ENCODE measurements around the gene MKI67.

The MKI67 gene

DNA sequence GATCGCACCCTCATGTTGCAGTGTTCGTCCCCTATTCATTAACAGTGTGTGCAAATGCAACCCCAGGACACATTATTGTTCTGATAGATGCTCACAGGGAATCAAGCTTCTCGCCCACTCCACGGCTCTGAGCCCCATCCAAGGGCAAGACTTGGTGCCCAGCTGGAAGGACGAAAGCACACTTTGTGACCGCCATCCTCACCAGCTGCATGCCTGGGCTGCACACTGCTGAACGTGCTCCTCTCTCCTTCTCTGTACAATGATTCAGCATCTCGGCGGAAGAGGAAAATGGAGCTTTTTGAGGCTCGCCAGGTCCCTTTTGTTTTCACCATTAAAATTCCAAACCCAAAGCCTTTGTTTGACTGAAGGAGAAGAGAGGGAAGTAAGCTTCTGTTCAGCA, 41.9 kb downstream of the MKI67 start:
- DNase-seq (ENCODE audit: low read depth in 2 of 2): no peak

DNA sequence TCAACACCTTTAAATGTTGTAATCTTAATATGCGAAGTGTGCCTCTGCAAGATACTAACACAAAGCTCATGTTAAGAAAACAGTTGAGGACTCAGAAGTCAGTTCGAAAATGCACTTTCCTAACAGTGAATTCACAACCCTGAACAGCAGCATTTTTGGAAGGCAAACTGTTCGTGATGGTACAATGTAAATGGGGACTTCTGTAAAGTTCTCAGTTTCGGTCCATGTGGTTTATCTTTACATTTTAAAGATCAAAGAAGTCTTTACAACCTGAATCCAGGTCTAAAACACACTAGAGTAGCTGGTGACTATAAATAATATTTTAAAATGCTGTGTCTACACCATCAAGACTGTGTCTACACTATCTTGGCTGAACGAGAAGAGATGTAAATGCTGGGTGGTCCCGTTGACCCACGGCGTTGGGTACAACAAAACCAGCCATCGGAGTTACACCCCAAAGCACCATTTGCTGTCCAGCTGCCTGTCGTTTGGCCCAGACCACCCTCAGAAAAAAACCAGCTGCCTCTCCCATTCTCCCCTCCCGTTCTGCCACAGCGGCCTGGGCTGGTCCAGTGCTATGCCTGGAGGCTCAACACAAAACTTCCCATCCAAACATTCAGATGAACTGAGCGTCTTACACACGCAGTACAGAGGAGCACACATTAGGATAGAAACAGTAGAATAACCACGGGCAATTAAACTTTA, 42.9 kb downstream of the MKI67 start:
- no peak for DNase-seq (ENCODE audit: low read depth in 2 of 2)

DNA sequence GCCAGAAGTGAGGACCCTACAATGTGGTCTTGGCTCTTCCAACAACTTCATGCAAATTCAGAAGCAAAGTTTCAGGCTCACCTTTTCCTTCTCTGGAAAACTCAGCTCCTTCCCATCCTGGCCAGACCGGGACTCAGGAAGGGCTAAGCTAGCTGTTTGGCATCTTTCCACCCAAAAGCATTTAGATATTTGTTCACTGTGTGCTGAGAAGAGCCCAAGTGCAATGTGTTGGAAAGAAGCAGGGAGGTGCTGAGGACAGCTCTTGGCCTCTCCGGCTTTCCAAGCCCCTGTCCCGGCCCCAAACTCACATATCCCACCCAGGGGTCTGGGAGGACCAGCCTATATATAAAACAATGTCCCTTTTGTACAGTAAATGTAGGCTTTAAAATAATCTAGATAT, 44.5 kb downstream of the MKI67 start:
- no peak for DNase-seq (ENCODE audit: low read depth in 2 of 2)

DNA sequence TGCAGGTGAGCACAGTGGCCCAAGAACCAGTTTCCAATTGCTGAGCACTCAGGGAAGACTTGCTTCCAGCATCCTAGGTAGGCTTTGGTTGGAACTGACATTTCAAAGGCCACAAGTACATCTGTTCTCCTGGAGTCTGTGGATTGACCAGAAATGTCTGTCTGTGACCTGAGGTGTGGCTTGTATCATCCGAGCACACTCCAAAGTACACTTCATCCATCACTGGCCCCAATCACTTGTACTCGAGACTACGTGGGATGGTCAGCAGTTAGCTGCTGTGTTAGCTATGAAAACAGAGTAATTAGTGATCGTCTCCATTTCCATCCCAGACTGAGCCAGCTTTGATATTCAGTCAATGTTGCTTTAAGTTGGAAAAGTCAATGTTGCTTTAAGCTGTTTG, 45.0 kb downstream of the MKI67 start:
- no peak for DNase-seq (ENCODE audit: low read depth in 2 of 2)

DNA sequence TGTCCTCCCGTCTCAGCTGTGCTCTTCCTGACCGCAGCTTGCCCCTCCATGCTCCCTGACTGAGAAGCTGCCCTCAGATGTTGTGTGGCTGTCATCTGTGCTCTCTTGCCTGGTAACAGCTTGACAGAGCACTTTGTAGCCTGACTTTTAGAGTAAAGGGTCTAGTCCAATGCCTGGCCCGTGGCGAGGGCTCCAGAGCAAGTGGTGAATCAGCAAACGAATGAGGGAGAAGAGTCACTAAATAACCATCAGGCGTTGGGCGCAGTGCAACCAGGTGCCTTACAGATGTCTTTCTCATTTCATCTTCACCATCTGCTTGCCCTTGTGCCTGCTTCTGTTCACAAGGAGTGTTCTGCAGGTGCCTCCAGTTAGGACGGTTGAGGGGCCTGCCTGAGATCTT, 45.6 kb downstream of the MKI67 start:
- no peak for DNase-seq (ENCODE audit: low read depth in 2 of 2)

DNA sequence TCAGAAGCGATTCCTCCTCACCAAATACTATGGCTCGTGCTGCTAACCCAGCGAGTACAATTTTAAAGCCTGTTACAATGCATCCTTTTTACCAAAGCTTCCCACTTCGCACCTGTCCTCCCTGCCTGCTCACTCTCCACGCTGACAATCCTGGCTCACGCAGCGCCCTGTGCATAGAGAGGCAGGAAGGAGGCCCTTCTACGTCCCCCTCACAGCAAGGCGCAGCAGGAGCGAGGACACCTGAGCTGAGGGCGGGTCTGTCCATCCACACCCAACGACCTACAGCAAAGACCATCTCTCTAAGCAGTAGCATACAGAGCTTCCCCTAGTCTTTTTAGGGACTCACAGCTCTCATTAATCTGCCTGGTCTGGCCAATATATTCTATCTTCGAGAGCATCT, 46.0 kb downstream of the MKI67 start:
- no peak for DNase-seq (ENCODE audit: low read depth in 2 of 2)

DNA sequence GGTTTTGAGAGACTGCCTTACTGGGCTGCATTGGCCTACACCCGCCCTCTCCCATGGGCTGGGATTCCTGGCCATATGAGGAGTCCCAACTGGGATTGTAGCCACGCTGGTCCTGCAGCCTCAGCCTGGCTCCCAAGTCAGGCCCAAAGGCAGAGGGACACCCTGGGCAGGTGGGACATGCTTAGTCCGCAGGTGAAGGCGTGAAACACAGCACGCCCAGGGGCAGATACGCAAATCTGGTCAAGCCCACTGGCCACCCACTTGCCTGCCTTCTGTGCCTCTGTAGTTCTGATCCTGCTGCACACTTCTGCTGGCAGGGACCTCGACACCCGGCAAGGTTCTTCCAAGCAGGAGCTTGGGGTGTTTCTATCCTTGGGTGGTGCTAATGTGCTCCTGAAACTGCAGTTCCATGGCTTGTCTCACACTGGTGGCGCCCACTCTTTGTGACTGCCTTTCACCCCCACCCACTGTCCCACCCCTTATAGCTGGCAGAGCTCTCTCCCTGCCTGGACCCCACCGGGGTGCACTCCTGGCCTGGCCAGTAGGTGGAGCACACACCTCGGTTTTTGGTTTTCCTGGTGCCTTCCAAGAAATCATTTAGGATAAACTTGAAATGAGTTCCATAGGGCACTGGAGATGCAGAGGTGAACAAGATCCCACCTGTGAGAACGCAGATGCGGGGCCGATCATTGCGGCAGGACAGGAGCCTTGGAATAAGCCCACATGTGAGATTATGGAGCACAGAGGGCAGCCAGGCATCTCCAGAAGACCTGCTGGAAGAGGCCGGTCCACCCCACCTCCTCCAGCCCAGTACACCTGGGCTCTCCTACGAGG, 47.9 kb downstream of the MKI67 start:
- no peak for DNase-seq (ENCODE audit: low read depth in 2 of 2)

DNA sequence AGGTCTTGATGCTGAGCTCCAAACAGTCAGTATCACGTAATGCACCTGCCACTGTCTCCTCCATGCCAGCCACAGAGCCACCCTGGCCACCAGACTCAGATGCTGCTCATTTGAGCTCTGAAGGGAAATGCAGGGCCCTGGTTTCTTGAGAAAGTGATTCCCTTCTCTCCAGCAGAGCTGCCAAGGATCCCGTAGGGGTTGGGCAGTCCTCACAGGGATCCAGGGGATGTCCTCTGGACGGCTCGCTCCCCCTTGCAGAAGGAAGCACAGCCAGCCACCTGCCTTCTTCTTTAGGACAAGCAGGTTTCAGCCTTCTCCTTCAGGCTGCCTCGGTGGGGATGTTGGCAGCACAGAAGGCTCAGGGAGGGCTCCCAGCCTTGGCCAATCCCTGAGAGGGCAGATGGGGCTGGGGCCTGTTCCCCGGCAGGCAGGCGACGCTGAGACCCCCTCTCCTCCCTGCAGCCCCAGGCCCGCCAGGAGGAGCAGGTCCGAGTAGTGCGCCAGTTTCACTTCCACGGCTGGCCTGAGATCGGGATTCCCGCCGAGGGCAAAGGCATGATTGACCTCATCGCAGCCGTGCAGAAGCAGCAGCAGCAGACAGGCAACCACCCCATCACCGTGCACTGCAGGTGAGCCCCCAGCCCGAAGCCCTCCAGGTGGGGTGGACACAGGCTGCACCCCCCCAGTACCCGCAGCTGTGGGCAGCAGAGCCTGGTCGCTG, 48.9 kb downstream of the MKI67 start:
- DNase-seq (ENCODE audit: low read depth in 2 of 2): no peak

DNA sequence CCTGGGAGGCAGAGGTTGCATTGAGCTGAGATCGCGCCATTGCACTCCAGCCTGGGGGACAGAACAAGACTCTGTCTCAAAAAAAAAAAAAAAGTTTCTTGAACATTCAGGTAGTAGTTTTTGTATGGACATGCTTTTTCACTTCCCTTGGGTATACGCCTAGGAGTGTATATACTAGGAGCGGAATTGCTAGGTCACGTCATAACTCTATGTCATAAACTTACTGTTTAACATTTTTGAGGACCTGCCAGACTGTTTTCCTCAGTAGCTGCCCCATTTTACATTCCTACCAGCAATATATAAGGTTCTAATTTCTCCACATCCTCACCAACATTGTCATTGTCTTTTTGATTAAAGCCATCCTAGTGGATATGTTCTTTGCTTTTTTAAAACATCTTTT, 51.6 kb downstream of the MKI67 start:
- DNase-seq (ENCODE audit: low read depth in 2 of 2): no peak

DNA sequence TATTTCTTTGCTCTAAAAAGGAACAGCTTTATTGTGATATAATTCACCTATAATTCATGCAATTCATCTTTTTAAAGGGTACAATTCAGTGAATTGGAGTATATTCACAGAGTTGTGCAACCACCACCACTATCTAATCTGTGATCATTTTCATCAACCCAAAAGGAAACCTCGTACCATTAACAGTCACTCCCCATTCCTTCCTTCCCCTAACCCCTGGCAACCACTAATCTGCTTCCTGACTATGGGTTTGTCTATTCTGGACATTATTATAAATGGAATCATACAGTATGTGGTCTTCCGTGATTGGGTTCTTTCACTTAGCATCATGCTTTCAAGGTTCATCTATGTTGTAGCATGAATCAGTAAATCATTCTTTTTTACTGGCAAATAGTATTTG, 52.3 kb downstream of the MKI67 start:
- no peak for DNase-seq (ENCODE audit: low read depth in 2 of 2)

DNA sequence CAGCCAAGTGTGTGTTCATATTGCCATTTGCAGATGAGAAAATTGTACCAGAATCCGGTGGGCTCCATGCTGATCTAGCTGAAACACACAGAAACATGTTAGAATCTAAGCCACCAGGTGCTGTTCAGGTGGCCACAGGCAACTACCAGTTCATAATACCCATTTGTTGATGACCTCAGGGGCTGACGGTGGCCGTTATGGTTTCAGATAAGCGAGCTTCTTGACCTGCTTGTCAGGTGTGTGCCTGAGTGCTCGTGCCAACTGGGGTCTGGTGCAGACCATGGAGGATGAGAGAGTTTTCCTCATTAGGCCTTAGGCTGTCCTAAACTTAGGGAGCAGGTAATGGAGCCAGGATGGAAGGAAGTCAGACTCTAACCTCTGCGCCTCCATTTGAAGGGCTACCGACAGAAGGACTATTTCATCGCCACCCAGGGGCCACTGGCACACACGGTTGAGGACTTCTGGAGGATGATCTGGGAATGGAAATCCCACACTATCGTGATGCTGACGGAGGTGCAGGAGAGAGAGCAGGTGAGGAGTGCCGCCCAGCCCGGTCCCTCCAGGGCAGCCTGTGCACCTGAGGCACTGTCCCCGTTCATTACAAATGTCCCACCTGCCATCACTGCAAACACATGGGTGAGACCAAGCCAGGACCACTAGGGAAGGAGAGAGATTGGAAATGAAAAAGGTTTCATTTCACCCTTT, 53.1 kb downstream of the MKI67 start:
- DNase-seq (ENCODE audit: low read depth in 2 of 2): no peak

DNA sequence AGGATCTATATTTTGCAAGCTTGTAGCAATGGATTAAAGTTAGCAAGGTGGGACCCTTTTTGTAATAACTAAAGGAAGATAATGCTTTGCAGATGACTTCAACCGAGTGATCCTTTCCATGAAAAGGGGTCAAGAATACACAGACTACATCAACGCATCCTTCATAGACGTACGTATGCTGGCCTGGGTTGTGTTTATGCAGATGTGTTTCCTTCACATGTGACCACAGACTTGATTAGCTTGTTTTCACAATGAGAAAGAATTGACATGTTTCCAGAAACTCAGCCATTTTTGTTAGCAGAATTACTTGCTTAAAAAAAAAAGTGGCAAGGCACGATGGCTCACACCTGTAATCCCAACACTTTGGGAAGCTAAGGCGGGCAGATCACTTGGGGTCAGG, 54.2 kb downstream of the MKI67 start:
- DNase-seq (ENCODE audit: low read depth in 2 of 2): no peak

DNA sequence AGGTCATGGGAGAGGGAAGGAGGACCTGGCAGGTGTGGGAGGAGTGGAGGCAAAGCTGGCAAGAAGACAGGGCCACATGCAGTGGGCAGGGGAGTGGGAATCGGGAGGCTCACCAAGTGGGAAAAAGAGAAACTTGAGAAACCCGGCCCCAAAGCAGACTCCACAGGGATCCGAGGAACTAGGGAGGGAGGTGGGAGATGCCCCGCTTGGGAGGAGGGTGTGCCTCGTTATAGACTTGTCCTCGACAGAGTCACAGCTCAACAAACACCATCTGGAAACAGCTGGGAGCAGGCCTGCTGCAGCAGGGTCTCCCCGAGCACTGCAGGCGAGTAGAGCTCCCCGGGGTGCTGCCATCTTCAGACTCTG, 54.8 kb downstream of the MKI67 start:
- DNase-seq (ENCODE audit: low read depth in 2 of 2): no peak

DNA sequence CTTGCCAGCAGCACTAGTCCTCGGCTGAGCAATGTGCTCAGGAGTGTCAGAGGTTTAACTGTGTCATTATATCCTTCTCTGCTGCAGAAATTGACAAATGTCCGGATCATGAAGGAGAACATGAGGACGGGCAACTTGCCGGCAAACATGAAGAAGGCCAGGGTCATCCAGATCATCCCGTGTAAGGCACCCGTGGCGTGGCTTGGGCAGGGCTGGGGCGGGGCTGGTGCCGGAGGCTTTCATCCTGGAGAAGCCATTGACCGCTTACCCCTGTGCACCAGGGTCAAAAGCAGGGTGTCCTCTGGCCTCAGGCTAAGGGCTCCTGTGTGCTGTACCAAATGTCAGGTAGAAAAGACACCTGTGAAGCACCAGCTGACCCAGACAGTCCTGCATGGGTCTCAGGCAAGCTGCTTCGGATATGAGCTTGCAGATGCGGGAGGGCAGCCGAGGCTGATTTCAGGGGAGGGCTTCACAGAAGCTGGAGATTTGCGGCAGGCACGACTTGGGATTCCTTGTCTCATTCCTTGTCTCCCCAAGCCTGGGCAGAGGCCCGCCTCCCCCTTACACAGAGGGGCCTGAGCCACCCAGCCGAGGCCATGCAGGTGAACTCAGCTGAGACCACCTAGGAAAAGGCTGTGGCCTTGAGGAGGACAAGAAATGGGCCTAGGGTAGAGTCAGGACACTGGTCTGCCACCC, 55.4 kb downstream of the MKI67 start:
- DNase-seq (ENCODE audit: low read depth in 2 of 2): no peak

DNA sequence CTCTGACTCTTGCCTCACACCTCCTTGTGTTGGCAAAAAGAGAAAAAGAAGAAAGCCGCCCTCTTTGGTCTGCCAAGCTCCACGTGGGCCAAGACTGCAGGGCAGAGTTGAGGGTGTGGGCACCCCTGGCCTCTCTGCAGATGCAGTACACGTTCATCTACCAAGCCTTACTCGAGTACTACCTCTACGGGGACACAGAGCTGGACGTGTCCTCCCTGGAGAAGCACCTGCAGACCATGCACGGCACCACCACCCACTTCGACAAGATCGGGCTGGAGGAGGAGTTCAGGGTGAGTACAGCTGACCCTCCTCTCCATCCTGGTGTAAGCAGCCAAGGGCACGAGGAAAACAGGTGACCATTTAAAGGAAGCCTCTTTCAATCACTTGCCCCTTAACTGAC, 56.1 kb downstream of the MKI67 start:
- no peak for DNase-seq (ENCODE audit: low read depth in 2 of 2)

DNA sequence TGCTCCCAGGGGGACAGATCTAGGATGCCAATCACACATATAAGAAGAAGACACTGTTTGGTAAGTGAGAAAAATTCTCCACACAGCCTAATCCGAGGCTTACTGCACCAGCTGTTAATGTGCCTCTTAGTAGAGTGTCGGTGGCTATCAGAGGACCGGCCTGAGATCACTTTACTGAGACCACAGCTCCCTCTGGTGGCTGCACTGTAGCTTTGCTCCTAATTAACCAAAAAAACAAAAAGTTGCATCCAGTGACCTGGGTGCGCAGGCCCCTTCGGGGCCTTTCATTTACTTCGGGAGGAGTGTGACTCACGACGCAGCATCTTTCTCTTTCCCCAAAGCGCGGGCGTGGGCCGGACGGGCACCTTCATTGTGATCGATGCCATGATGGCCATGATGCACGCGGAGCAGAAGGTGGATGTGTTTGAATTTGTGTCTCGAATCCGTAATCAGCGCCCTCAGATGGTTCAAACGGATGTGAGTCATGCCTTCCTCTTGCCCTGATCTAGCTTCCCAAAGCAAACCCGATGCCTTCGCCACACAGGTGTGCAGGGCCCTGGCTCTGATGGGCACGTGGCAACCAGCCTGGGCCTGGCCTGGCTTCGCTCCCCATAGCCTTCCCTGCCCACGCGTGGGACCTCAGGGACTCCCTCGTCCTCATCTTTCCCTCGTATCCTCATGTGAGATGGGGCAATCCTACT, 56.7 kb downstream of the MKI67 start:
- peak; percentile 51 to 66 for DNase-seq (ENCODE audit: low read depth in 2 of 2)

DNA sequence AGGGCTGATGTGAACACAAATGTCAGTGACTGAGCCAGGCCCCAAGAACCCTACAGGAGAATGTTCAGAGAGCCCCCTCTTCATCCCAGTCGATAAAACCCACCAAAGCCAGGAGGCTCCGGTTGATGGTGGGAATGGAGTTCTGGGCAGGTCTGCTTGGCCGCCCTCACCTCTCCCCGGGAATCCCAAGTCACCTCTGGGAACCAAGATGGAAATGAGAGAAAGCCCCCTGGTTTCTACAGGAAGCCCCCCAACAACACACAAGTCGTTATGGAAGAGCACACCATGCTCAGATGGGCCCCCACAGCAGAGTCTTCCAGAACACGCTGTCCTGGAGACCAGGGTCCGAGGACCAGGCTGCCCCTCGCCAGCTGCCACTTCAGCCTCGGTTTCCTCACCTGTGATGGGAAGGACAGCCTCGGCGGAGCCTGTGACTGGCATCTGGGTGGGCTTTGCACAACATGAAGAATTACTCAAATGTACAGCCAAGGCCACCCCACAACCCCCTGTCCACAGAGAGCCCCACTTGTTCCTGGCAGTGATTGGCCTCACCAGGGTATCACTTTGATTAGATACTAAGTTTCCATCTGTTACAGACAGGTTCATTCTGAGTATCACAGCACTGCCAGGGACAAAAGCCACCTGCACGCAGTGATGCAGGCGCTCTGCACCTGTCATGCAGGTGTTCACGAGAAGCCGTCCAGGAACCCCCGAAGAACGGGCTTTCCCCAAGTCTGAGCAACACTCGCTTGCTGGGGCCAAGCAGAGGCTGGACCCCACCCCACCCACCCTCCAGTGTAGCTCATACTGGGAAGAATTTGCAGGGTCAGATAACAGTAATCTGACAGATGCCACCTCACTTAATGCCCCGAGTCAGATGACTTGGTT, 57.6 kb downstream of the MKI67 start:
- no peak for DNase-seq (ENCODE audit: low read depth in 2 of 2)

DNA sequence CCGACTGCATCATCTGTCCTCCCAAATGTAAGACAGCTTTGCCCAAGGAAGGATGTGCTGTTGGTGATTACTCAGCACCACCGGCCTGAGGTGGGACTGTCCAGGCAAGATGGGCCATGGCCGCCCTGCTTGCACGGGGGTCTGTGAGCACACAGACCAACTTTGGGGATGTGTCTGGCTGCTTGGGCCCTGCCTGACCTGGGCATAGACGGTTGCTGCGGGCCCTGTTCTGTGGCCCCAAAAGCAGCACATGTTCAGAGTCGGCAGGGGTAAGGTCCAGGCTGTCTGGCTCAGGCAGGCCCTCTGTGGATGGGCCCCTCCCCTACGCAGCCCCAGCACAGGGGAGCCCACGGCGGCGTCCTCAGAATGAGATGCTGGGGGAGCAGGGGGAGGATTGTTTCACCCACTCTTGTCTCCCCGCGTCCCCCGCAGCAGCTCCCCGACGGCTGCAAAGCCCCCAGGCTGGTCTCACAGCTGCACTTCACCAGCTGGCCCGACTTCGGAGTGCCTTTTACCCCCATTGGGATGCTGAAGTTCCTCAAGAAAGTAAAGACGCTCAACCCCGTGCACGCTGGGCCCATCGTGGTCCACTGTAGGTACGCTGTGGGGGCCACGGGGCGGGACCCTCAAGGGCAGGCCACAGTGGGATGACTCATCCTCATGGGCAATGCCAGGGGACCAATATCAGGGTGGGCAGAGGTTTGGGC, 58.4 kb downstream of the MKI67 start:
- no peak for DNase-seq (ENCODE audit: low read depth in 2 of 2)

DNA sequence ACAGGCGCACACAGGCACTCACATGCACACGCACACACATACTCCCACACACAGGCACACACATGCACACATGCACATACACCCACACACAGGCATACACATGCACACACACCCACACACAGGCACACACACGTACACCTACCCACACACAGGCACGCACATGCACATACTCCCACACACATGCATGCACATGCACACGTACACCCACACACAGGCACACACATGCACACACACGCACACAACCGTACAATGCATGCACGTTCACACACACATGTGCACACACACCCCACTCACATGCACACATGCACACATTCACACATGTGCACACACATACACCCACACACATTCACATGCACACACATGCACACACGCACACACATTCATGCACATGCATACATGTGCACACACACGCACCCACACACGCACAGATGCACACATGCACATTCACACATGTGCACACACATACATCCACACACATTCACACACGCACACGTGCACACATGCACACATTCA, 59.3 kb downstream of the MKI67 start:
- DNase-seq (ENCODE audit: low read depth in 2 of 2): no peak
